Endothelial cell of coronary artery (primary cell): ENCODE measurements around the gene MYCBPAP. TPM values are rescaled to one million over a fixed set of nuclear protein-coding genes. Genes with fewer than 3 reads are reported as not detected.

Experiments used
- total RNA-seq: library from RNA; depleted of rRNA; stranded (reverse); fragments of >200 nt; gene quantifications from 2 replicates; pipeline ENCODE4 v1.2.3, GENCODE V29; 2014

The MYCBPAP gene, protein sequence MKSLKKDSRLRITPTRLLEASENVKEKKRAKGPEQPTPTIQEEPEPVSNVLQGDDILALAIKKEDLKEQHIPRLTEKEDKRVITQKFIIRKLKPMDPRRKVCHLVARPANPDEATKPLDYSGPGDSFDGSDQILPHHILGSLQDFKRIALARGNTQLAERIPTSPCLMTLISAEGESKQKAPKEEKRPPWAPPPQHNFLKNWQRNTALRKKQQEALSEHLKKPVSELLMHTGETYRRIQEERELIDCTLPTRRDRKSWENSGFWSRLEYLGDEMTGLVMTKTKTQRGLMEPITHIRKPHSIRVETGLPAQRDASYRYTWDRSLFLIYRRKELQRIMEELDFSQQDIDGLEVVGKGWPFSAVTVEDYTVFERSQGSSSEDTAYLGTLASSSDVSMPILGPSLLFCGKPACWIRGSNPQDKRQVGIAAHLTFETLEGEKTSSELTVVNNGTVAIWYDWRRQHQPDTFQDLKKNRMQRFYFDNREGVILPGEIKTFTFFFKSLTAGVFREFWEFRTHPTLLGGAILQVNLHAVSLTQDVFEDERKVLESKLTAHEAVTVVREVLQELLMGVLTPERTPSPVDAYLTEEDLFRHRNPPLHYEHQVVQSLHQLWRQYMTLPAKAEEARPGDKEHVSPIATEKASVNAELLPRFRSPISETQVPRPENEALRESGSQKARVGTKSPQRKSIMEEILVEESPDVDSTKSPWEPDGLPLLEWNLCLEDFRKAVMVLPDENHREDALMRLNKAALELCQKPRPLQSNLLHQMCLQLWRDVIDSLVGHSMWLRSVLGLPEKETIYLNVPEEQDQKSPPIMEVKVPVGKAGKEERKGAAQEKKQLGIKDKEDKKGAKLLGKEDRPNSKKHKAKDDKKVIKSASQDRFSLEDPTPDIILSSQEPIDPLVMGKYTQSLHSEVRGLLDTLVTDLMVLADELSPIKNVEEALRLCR
- 0.18 and 1.1 TPM in 2 replicates for total RNA-seq

GRCh38 chr17:50507871-50508572 is at the start of gene MYCBPAP:
Gene MYCBPAP, plus strand, starts transcription at chr17:50508439. Its CDS starts 236 bp downstream, at chr17:50508675.

GRCh38 chr17:50468304-50469207 is 39.7 kb upstream of the MYCBPAP start, which contains the start of gene CHAD:
Gene CHAD, minus strand, starts transcription at chr17:50468880. Its CDS starts 67 bp downstream, at chr17:50468813.

DNA sequence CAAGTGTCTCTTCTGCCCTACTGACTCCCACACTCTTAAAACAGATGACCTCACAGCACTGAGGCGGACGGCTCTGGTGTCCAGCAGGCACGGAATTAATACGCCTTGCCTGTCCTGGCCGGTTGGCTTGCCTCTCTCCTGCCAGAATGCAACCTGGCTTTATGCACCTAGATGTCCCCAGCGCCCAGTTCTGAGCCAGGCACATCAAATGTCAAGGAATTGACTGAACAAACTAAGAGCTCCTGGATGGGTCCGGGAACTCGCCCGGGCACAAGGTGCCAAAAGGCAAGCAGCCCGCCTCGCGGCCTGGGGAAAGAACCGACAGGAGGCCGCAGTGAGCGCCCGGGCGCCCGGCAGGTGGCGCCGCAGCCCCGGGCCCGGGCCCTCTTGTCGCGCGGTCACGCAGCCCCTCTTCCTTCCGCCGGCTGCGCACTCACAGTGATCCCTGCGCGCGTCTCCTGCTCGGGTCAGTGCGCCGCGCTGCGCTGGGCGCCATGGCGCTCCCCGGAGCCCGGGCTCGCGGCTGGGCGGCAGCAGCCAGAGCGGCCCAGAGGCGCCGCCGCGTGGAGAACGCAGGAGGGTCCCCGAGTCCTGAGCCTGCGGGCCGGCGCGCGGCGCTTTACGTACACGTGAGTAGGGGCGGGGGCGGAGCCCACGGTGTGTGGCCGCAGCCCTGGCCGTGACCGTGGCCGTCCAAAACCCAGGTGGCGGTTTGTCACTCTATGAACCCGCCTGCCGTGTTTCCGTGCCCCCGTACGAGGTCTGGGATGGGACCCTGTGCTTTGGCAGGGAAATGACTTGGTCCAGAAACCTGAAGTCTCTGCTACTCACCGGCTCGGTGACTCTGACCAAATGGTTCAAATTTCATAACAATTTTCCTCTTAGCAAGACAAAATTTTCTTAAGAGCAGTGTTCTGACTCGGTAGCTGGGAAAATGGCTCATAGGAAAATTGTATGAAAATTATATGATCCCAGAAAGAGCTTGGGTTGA is 29.6 kb upstream of the MYCBPAP start, which contains the start of gene RSAD1:
Gene RSAD1, plus strand, starts transcription at position 470 of the 991 bp plus-strand sequence. Its CDS starts 25 bp downstream, at position 495.

GRCh38 chr17:50532452-50533024 is 24.3 kb downstream of the MYCBPAP start, which contains the start of gene EPN3:
Gene EPN3, plus strand, starts transcription at chr17:50532735. Its CDS starts 3,822 bp downstream, at chr17:50536557.

DNA sequence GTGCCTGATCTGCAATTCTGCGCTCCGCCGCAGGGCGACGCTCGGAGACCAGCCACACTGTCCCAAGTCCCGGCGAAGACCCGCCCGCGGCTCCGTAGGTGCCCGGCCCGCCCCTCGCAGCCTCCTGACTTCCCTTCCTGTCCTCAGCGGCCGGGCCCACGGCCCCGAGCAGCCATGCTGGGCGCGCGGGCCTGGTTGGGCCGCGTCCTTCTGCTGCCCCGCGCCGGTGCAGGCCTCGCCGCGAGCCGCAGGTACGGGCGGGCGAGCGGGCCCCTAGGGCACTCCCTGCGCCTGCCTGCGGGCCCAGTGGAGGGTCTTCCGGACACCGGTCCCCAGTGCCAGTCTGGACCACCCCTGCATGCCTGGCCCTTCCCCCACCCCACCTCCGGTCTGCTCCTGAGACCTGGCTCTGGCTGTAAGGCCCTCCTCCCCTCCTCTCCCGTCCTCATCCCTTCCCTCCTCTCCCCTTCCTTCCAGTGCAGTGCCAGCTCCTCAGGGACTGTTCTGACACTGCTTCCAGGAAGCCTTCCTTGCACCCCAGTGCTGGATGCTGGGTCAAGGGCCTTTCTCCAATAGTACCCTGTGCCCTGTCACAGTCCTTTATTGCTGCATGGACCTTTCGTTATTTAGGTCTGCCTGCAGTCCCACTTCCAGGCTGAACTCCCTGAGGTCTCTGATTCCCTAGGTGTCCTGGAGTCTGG is 38.9 kb downstream of the MYCBPAP start, which contains the start of gene SPATA20:
Gene SPATA20, plus strand, starts transcription at position 140 of the 701 bp plus-strand sequence. Its CDS starts 35 bp downstream, at position 175.

GRCh38 chr17:50560185-50560824 is 52.1 kb downstream of the MYCBPAP start, which contains the start of gene CACNA1G:
Gene CACNA1G, plus strand, starts transcription at chr17:50560715. Its CDS starts 745 bp downstream, at chr17:50561460.

Other genes with a start within 250 kb of the MYCBPAP start
- not detected in 2 replicates for gene TMEM92, start 234.0 kb upstream of the MYCBPAP start, total RNA-seq
- 28.8 and 39.6 TPM in 2 replicates for gene XYLT2, start 162.3 kb upstream of the MYCBPAP start, total RNA-seq
- 54.5 and 68.1 TPM in 2 replicates for gene MRPL27, start 135.3 kb upstream of the MYCBPAP start, total RNA-seq
- gene EME1, start 135.2 kb upstream of the MYCBPAP start, total RNA-seq, result 3.6 and 4.0 TPM in 2 replicates
- 162 and 203 TPM in 2 replicates for gene LRRC59, start 110.9 kb upstream of the MYCBPAP start, total RNA-seq
- 13.8 and 17.3 TPM in 2 replicates for gene ACSF2, start 82.2 kb upstream of the MYCBPAP start, total RNA-seq
- gene CHAD, start 39.6 kb upstream of the MYCBPAP start, total RNA-seq, result not detected in 2 replicates
- 17.4 and 18.9 TPM in 2 replicates for gene RSAD1, start 29.6 kb upstream of the MYCBPAP start, total RNA-seq
- under 0.01 and 0.09 TPM in 2 replicates for gene EPN3, start 24.3 kb downstream of the MYCBPAP start, total RNA-seq
- 37.8 and 41.0 TPM in 2 replicates for gene SPATA20, start 38.7 kb downstream of the MYCBPAP start, total RNA-seq
- gene CACNA1G, start 52.3 kb downstream of the MYCBPAP start, total RNA-seq, result not detected in 2 replicates
- 4.6 and 15.8 TPM in 2 replicates for gene ABCC3, start 126.4 kb downstream of the MYCBPAP start, total RNA-seq
- 26.6 and 28.0 TPM in 2 replicates for gene ANKRD40, start 199.5 kb downstream of the MYCBPAP start, total RNA-seq
- gene LUC7L3, start 211.2 kb downstream of the MYCBPAP start, total RNA-seq, result 24.0 and 33.5 TPM in 2 replicates